ENCODE data around the gene PDLIM5.
"Not testable (repeated sequence)": the region's sequence is repeated elsewhere in the genome, so short reads cannot be mapped to it uniquely, and the experiment has no call there.

Gene PDLIM5

GRCh38 chr4:94550352-94550751, 98.6 kb downstream of the PDLIM5 start:
- POLR2A ChIA-PET (ENCODE audit: low non-redundant PET) = no interaction called here
- CTCF ChIA-PET = interaction anchor here (0.6 to 1.0 kb wide), 2 partner anchors 38 to 140 kb away, joined by 3 to 4 read pairs; no protein-coding TSS in a partner anchor
- TF ChIP-seq CTCF (conservative IDR thresholded peaks at IDR 0.05; ENCODE audit: low read depth) = no peak
- H3K27ac ChIP-seq = no peak overlapping the region
- no peak for DNase-seq (ENCODE audit: low spot score)

GRCh38 chr4:94550851-94551250, 99.1 kb downstream of the PDLIM5 start:
- ChIA-PET POLR2A (ENCODE audit: low non-redundant PET) (no interaction called here), CTCF (interaction anchor here (0.6 to 1.0 kb wide), 2 partner anchors 37 to 141 kb away, joined by 3 to 4 read pairs; no protein-coding TSS in a partner anchor)
- no peak overlapping the region for H3K27ac ChIP-seq
- TF ChIP-seq CTCF (conservative IDR thresholded peaks at IDR 0.05; ENCODE audit: low read depth) = no peak
- no peak for DNase-seq (ENCODE audit: low spot score)

GRCh38 chr4:94551643-94552564, 100.2 kb downstream of the PDLIM5 start:
- CTCF ChIA-PET = no interaction called here

GRCh38 chr4:94556047-94556446, 104.3 kb downstream of the PDLIM5 start:
- H3K27ac ChIP-seq; CTCF ChIA-PET; POLR2A ChIA-PET (ENCODE audit: low non-redundant PET); DNase-seq (ENCODE audit: low spot score): not testable (repeated sequence)

More at GRCh38 chr4:94551643-94552564, 100.2 kb downstream of the PDLIM5 start:
- TF ChIP-seq CTCF (conservative IDR thresholded peaks at IDR 0.05; ENCODE audit: low read depth) = no peak
- no peak for DNase-seq (ENCODE audit: low spot score)
- no peak overlapping the region for H3K27ac ChIP-seq
- POLR2A ChIA-PET (ENCODE audit: low non-redundant PET) = no interaction called here

- DNase-seq (ENCODE audit: low spot score); H3K27ac ChIP-seq; POLR2A ChIA-PET (ENCODE audit: low non-redundant PET): not testable (repeated sequence)
- CTCF ChIA-PET = interaction anchor here (0.7 kb wide), 1 partner anchor 218 kb away, joined by 3 read pairs; no protein-coding TSS in a partner anchor
These were observed 105.9 kb downstream of the PDLIM5 start for GRCh38 chr4:94557632-94558031.

- H3K27ac ChIP-seq = no peak overlapping the region
- POLR2A ChIA-PET (ENCODE audit: low non-redundant PET) = no interaction called here
- peak; percentile 14 for DNase-seq (ENCODE audit: low spot score)
- CTCF ChIA-PET = no interaction called here
- no peak for TF ChIP-seq CTCF (conservative IDR thresholded peaks at IDR 0.05; ENCODE audit: low read depth)
These were observed 106.7 kb downstream of the PDLIM5 start for GRCh38 chr4:94558392-94558904.

- no peak overlapping the region for H3K27ac ChIP-seq
- no peak for TF ChIP-seq CTCF (conservative IDR thresholded peaks at IDR 0.05; ENCODE audit: low read depth)
- ChIA-PET POLR2A (ENCODE audit: low non-redundant PET) (no interaction called here), CTCF (no interaction called here)
- DNase-seq (ENCODE audit: low spot score) = peak; percentile 6
These were observed 107.6 kb downstream of the PDLIM5 start for GRCh38 chr4:94559351-94559806.
